AML-193 (cell line): ENCODE measurements around the gene ARHGEF10L.

Experiments used
- DNase-seq, 2 experiments: peaks; one replicate each; lab custom pipeline; 2025; lab: John Stamatoyannopoulos, UW

The ARHGEF10L gene

DNA sequence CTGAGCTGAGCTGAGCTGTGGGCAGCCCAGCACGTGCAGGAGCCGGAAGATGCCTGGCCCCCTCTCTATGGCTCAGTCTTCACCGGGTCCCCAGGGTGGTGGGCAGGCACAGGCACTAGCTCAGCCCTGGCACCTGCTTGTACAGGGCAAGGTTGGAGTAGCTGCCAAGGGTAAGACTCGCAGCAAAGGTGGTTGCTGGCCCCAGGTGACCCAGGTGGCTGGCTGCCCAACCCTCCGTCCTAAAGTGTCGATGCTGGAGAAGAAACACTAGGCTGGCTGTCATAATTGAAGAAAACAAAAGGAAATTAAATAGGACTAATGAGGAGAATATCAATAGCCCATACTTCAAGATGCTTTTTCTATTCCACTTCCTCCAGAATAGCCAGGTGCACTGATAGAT is 138.5 kb downstream of the ARHGEF10L start:
- DNase-seq: no peak

DNA sequence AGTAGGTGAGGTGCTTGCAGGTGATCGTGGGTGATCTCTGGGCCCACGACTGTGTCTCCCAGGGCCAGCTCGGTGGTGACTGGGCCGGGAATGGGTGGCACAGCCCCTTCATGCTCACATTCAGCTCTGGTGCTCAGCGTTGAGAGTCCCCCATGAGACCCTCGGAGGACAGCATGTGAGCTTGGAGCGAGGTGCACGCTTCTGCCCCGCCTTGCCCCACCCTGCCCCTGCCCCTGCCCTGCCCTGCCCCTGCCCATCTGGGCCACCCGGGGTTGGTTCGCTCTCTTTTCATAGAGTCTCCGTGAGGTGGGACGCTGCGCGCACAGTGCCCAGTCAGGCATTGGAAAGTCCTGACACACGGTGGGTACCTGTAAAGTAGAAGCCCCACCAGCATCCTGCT is 140.4 kb downstream of the ARHGEF10L start:
- no peak for DNase-seq

DNA sequence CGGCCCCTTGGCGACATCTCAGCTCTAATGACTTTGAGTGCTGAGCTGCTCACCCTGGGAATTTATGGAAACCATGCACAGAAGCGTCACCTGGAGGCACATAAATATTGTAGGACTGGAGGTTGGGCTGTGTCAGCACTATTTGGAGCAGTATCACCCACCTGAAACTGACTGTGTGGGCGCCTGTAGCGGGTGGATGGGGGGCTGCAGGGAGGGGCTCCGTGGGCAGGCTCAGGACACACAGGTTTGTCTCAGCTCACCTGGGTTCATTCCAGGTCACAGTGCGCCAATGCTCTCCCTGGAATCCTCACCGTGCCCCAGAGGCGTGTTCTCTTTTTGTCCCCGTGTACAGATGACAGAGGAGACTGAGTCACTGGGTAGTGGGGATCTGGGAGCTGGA is 140.8 kb downstream of the ARHGEF10L start:
- DNase-seq: no peak

DNA sequence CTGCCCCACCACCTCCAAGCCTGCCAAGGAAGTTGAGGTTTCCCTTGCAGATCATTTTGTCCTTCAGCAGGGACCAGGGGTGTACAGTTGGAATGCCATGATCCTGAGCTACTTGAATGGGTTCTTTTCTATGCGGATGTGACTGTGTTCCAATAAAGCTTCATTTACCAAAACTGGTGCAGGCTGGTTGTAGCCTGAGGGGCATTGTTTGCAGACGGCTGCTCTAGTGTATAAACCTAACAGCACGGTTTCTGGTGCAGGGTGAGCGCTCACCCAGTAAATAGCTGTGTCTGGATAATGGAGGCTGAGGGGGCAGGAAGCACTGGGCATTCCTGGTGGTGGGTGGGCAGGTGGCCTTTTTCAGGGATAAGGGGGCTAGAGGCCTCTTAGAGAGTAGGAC is 142.9 kb downstream of the ARHGEF10L start:
- DNase-seq: no peak

DNA sequence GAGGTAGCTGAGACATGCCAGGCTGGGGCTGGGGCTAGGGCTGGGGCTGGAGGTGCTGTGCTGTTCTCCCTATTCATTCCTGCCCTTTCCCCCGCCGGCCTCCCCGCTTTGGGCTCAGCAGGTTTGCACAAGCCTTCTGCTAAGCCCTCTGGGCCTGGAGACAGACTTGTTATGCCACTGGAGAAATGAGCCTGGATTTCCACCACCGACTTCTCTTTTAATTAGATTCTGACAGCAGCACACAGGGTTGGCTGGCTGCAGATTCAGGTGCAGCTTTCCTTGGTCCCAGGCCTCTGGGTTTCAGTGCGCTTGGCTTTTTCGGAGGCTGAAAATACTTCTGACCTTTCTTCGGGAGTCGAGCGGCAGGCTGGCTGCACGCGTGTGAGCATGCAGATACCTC is 144.1 kb downstream of the ARHGEF10L start:
- no peak for DNase-seq

DNA sequence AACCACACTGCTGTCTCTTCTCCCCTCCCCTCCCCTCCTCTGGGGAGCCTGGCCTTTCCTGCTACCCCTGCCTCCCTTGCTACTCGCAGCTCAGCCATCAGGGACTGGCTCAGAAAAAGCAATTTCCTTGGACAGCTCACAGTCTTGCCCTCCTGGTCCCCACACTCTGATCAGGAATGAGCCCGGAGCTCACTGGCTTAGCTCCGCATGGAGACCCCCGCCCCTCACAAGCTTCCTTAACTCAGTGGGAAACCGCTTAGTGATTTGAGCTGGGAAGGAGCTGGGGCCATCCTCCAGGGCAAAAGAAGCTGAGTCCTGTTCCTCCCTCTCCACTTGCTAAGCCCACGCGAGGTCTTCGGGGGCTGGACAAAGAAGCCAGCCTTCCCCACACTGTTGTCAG is 145.3 kb downstream of the ARHGEF10L start:
- DNase-seq: no peak

DNA sequence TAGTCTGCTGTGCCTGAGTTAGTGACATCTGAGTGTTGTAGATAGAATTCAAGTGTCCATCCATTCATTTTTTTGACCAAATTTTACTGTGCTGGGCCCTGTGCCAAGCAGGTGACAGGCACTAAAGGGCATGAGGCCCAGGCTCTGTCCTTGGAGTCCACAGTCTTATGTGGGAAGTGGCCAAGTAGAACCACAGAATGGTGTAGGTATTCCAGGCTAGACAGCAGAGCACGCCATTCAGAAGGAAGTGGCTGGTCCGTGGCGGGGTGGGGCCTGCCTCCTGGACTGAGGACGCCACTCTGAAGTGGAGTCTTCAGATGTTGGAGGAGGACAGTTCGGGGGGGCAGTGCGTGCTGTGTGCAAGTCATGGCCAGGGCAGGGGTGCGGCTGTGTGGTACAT is 146.8 kb downstream of the ARHGEF10L start:
- DNase-seq: no peak

DNA sequence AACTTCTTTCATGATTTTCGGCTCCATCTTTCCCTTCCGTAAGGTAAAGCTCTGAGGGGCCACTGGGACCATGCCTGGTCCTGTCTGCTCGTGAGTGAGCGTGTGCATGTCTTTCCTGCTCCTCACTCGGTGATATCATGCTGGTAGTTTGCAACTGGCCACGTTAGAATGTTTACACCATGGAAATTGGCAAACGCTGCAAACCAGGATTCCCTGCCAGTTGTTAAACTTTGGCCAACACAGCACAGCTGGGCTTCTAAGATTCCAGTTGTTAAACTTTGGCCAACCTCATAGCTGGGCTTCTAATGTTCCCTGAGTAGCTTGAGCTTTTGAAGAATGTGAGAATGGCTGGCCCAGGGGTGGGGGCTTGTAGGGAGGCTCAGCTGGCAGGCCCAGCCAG is 147.6 kb downstream of the ARHGEF10L start:
- no peak for DNase-seq

DNA sequence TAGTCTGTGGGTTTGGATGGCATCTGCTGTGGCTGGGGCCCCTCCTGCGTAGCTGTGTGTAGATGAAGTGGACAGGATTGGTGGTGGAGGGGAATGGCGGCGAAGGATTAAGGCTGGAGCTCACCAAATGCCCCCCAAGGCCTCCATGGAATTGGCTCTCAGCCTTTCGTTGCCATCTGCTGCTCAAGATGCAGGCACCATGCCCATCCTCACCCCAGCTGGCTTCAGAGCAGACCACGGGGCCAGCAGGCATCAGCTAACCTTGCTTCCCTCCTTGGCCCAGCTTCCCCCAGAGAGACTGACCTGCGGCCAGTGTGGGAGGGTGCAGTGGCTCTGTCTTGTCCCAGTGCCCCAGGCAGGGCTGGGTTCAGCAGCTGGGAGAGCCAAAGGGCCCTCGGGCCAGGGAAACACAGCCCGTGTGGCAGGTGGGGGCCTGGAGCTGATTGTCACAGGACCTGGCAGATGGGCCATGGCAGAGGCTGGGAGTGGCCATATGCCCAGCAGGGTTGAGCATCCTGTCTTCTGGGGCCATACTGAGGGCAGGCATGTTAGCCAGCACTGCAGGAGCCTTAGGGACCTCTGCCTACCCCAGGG is 148.8 kb downstream of the ARHGEF10L start:
- DNase-seq: no peak

DNA sequence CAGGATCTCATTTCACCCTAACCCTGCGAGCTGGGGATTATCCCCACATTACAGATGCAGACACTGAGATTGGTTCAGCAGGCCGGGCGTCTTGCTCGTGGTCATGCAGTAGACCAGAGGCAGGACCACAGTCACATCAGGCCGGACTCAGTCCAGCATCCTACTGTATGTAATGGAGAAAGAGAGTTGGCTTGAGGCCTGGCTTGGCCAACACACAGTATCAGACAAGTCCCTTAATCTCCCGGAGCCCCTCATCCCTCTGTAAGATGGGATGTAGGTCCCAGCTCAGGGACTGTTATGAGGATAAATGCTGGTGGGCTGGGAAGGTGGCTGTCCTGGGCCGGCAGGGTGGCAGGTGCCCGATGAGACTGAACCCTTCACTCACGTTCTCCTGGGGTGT is 149.5 kb downstream of the ARHGEF10L start:
- no peak for DNase-seq

DNA sequence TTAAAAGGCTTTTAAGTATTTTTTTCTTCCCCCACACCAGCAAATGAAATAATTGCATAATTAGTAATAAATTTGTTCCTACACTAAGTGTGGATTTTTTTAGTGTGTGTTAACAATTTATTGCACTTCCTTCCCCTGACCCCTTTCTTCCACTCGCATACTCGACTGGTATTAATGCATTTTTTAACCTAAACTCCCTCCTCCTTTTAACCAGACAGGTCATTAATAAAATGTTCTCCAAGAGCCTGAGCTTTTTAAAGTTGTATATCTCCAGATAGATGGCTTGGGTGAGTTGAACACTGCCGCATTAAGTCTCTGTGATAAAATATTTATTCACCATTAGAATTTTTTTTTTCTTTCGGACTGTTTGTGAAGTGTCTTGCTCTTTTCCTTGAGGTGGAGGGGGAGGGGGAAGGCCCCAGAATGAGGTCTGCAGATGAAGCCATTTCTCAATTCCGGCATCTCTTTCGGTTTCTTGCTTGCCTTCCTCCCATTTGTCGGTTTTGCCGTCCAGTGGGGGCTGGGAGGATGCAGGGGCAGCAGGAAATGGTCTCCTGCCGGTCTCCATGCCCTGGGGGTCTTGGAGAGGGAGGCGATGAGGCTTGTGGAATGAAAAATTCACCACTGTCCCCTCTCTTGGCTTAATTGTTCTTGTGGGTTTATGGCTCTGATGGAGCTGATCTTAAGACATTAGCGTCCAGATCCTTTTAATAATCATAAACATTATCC is 151.6 kb downstream of the ARHGEF10L start:
- DNase-seq: no peak

DNA sequence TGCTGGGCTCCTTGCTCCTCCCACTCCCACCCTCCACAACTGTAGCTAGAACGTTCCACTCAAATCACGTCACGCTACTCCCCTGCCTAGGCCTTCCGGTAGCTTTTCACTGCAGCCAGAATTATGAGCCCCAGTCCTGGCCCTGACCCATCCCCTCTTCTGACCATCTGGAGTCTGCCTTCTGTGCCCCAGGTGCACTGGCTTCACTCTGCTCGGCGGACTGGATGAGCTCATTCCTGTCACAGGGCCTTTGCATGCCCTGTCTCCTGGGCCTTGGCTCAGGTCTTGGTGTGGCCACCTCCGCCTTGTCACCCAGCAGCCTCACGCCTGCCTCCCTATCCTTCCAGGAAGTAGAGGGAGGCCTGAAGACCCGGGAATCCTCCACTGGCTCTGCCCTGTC is 153.1 kb downstream of the ARHGEF10L start:
- DNase-seq: no peak

DNA sequence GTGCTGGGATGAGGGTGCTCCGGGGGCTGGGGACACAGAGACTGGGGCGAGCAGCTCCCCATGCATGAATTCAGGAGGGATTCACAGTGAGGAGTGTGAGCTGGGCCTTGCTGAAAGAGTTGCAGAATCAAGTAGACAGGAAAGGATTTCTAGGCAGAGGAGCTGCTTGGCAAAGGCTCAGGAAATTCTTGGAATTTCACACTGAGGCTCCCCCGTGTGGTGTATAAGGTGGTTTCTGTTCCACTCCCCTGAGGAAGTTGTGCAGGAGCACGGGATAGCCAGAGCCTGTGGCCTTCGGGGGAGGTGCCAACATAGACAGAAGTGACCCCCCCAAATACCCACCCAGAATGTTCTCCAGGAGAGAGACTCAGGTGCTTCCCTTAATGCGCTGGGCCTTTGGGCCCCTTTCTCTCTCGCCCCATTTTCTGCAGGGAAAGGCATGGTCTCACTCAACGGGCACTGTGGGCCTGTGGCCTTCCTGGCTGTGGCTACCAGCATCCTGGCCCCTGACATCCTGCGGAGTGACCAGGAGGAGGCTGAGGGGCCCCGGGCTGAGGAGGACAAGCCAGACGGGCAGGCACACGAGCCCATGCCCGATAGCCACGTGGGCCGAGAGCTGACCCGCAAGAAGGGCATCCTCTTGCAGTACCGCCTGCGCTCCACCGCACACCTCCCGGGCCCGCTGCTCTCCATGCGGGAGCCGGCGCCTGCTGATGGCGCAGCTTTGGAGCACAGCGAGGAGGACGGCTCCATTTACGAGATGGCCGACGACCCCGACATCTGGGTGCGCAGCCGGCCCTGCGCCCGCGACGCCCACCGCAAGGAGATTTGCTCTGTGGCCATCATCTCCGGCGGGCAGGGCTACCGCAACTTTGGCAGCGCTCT is 157.2 kb downstream of the ARHGEF10L start:
- DNase-seq: no peak

DNA sequence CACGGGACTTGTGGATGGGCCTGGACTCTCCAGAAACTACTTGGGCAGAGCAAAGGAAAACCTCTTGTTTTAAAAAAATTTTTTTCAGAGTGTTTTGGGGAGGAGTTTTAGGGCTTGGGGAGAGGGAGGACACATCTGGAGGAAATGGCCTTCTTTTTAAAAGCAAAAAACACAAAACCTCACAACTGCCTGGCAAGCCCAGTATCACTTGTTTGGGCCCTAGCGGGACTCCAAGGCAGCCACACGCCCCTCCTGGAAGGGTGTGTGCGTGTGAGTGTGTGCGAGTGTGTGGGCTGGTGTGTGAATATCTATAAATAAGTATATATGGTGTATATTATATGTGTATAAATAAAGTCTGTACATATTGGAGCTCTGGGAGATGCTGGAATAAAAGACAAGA is 158.0 kb downstream of the ARHGEF10L start:
- no peak for DNase-seq

DNA sequence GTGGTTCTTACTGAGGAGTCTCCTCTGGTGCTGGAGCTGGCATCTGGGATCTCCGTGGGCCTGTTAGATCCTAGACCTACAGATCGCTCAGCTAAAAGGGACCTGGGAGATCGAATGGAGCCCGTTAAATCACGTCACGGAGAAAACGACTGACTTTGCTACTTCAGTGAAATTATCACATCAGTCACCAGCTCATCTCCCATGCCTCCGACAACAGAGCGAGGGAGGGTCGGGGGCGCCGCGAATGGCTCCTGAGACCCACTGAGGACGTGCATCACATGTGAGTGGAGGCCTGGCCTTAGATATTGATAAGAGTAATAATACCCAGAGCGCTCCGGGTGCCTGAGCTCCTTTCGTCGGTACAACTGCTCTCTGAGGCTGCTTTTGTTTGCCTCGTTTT is 160.1 kb downstream of the ARHGEF10L start:
- DNase-seq: no peak

DNA sequence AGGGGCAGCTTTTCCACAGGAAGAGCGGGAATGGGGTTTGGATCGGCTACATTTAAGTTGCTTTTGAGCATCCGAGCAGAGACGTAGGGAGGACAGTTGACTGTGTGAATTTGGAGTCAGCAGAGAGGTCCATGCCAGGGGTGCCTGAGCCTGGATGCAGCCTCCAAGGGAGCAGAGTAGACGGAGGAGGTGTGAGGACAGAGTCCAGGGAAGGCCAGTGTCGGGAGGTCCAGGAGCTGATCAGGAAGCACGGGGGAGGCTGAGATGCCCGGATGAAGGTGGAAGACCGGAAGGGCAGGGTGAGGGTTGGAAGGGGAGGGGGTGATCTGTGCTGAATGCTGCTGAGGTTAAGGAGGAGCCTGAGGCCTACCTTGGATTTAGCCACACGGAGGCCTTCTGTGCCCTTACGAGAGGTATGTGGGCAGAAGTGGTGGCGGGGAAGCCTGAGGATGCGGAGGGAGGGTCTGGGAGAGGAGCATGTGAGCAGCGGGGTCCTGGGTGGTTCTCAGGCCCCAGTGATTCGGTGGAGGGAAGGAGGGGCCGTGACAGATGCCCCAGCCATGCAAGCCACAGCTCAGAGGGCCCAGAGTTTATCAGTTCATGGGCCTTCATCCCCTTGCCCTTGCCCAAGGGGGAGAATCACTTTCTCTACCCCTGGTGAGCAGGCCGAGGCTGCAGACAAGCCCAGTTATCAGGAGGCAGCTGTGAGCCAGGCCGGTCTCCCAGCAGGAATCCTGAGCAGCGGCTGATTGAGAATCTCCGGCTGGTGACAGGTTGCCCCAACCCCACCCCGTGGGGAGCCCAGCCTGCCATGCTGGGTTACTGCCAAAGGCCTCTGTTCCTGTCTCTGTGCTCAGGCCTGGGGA is 161.7 kb downstream of the ARHGEF10L start:
- no peak for DNase-seq

DNA sequence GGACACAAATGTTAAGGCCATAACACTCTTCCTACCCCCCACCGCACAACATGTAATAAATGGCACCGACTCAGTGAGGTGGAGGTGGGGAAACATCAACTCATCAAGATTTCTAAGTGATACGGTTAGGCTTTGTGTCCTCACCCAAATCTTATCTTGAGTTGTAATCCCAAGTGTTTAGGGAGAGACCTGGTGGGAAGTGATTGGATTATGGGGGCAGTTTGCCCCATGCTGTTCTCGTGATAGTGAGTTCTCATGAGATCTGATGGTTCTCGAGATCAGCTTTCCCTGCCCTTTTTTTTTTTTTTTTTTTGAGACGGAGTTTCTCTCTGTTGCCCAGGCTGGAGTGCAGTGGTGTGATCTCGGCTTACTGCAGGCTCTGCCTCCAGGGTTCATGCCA is 164.7 kb downstream of the ARHGEF10L start:
- no peak for DNase-seq

DNA sequence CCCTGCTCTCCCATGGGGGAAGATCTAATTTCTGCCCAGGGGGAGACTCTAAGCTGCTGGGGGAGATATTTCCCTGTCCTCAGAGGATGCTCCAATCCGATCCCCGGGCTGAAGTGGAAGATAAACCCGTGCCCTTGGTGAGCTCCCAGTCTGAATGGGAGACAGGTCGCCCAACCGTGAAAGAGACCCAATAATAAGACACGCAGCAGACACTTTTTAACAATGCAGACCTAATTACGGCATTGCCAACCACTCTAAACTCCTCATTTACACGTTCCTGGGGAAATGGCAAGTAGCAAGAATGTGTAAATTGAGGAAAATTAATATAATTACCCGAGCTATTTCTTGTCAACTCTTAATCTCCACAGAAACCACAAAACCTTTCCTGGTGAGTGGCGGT is 166.9 kb downstream of the ARHGEF10L start:
- DNase-seq: no peak

DNA sequence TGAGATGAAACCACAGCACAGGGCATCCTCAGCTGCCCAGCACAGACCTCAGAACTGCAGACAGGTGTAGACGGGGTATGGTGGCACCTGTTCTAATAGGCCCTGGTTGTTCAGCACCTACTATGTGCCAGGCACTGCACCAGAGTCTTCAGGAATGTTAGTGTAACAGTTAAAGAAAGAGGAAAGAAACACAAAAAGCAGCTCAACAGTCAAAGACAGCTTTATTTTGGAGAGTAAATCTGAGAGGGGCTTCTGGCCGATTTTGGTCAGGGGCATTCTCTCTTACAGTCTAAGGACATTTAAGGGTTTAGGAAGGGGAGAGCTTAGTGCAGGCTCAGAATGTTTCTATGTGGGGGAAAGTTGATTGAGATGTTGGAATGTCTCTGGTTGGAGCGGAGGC is 170.5 kb downstream of the ARHGEF10L start:
- DNase-seq: no peak

DNA sequence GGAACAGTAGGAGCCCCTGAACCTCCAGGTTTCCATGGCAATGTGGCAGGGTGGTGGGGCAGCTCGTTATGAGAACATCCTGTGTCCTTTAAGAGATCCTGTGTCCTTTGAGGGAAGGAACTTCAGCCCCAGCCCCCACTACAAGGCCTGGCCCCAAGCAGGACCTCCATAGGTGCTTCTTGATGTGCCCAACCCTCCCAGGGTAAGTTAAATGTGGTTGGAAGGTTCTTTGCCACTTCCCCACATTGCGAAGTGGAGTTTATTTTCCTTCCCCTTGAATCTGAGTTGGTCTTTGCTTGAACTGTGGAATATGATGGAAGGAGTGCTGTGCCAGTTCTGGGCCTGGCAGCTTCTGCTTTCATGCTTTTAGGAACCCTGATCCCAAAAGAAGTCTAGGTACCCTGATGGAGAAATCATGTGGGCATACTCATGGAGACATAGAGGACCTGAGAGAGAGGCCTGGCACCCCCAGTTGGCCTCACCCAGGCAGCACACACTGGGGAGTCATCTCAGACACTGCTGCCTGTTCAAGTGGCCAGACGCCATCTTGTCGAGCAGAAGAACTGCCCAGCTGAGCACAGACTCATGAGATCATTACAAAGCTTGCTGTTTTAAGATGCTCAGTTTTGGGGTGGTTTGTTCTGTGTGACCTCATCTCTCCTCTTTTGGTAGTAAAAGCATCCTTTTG is 171.5 kb downstream of the ARHGEF10L start:
- no peak for DNase-seq

DNA sequence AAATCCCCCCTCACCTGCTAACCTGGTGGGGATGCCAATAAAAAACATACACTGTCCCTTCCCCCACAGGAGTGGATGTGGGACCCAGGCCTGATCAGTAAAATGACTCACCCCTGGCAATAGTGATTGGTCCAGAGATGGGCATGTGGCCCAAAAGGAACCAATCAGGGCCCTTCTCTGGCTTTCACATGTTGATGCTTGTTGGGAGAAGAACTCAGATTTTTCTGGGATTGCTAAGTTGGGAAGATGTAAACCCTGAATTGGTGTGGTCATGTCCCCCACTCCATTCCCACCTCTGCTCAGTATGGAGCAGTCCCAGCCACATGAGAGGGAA is 172.0 kb downstream of the ARHGEF10L start:
- no peak for DNase-seq

DNA sequence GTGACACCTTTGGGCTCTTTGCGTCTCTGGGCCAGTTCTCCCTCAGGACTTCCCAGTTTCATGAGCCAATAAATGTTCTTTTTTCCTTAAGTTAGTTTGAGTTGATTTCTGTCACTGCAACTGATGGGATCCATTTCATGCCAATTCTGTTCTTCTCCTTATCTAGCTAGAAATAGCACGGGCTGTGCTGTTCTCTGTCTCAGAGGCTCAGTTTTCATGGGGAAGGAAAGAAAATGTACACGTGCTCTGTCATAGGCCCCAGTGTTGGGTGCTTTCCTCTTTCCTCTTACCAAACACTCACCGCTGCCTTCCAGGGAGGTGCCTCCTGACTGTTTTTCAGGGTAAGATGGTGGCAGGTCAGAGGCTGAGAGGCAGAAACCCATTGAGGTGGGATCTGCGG is 172.4 kb downstream of the ARHGEF10L start:
- no peak for DNase-seq
